IPS-18a (cell line): Measurements from ENCODE around the gene BARX1.

Source experiments
- H3K27ac ChIP-seq: one replicate; pipeline ENCODE4 v1.5.1; 2013; ENCODE audit warnings: low read length
- H3K27me3 ChIP-seq: one replicate; pipeline ENCODE4 v1.6.1; 2013; ENCODE audit warnings: mild to moderate bottlenecking, low read length; ENCODE audit not compliant: control insufficient read depth, insufficient read depth
- H3K36me3 ChIP-seq: one replicate; pipeline ENCODE4 v1.6.1; 2013; ENCODE audit warnings: low read depth, low read length; ENCODE audit not compliant: control insufficient read depth
- H3K4me1 ChIP-seq: one replicate; pipeline ENCODE4 v1.6.1; 2013; ENCODE audit warnings: low read depth, low read length; ENCODE audit not compliant: control insufficient read depth
- H3K4me3 ChIP-seq: one replicate; pipeline ENCODE4 v1.5.1; 2013; ENCODE audit warnings: low read length
- H3K9ac ChIP-seq: one replicate; pipeline ENCODE4 v1.6.1; 2013; ENCODE audit warnings: mild to moderate bottlenecking, low read length, moderate library complexity
- H3K9me3 ChIP-seq: one replicate; pipeline ENCODE4 v1.6.1; 2013; ENCODE audit warnings: low read depth, low read length; ENCODE audit not compliant: control insufficient read depth

BARX1 gene, protein sequence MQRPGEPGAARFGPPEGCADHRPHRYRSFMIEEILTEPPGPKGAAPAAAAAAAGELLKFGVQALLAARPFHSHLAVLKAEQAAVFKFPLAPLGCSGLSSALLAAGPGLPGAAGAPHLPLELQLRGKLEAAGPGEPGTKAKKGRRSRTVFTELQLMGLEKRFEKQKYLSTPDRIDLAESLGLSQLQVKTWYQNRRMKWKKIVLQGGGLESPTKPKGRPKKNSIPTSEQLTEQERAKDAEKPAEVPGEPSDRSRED

DNA sequence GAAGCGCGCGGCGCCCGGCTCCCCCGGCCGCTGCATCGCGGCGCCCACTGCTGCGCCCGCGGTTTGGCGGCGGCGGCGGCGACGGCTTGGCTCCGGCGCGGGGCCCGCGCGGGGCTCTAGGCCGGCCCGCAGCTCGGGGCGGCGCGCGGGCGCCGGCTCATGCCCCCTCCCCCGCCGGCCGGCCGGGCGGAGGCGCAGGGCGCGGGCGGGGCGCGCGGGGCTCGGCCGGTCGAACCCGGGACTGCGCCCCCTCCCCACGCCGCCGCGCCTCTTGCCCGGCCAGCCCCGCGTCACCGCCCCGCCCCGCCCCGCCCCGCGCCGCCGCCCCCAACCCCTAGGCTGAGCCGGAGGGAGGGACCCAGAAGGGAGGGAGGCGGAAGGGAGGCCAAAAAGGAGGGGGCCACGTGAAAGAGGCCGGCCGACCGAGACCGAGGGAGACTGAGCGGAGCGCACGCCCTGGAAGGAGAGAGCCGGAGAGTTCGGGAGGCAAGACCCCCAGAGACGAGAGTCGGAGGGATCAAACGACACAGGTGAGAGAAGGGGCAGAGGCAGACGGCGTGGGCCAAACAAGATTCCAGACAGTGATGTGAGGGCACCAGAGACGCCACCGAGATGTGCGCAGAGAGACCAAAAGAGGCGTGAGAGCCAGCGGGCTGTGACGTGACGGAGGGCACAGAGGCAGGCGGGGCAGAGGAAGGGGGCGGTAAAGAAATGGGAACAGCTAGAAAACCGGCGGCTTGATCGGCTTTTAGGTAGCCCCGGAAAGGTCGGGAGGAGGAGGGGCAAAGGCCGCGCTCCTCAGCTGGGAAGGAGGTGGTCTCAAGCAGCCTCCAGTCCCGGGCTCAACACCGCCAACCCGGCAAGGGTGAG lies at the start of gene BARX1:
Gene BARX1 (minus strand): TSS at position 245 of the 870 bp plus-strand sequence. CDS start 209 bp downstream, at position 36.
- peak within 1 kb of the TSS; percentile 64 for H3K4me3 ChIP-seq
- H3K4me1 ChIP-seq: peaks cover 31% of the 10 kb centered on the region
- no peak within 1 kb of the TSS for H3K9ac ChIP-seq
- no peaks in the 10 kb centered on the region for H3K36me3 ChIP-seq
- H3K27me3 ChIP-seq: peaks cover 97% of the 10 kb centered on the region
- no peak within 1 kb of the TSS for H3K27ac ChIP-seq
- no peaks in the 10 kb centered on the region for H3K9me3 ChIP-seq

GRCh38 chr9:94002316-94003140 lies 47.4 kb upstream of the BARX1 start:
- Histone ChIP-seq H3K9me3 (no peaks in the 10 kb centered on the region), H3K9ac (no peak overlapping the region), H3K27me3 (no peaks in the 10 kb centered on the region), H3K27ac (no peak overlapping the region), H3K36me3 (no peaks in the 10 kb centered on the region), H3K4me3 (no peak overlapping the region), H3K4me1 (no peaks in the 10 kb centered on the region)

DNA sequence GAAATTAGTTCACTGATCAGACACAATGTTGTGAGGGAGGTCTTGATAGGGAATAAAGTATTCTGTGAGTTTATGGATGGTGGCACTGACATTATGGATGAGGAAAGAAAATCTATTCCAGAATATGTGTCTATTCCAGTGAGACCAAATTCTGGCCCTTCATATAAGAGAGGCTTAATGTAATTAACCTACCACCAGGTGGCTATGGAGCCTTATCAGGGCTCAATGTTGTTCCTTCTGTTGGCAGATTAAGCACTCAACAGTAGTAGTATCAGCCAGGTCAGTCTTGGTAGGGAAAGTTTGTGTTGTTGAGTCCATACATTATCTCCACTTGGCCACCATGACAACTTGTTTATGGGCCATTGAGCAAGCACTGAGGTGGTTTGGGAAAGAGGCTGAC lies 41.7 kb upstream of the BARX1 start:
- Histone ChIP-seq H3K4me3 (no peak overlapping the region), H3K4me1 (no peaks in the 10 kb centered on the region), H3K27me3 (no peaks in the 10 kb centered on the region), H3K27ac (no peak overlapping the region), H3K9me3 (no peaks in the 10 kb centered on the region), H3K9ac (no peak overlapping the region), H3K36me3 (no peaks in the 10 kb centered on the region)

DNA sequence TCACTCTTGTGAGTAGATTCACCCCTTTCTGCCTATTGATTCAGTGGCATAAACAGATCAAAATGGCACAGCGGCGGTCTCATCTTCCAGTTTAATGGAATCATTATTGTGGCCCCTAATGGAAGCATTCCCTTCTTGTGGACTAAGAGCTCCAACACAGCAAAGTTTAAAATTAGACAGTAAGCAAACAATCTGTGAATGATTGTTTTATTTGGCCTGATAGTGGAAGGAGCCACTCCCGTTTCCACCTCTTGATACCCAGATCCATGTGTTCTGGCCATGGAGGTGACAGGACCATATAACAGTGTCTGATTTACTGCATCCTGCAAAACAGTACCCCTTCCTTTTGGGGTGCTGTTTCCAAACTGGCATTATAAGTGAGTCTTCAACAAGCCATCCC lies 41.2 kb upstream of the BARX1 start:
- no peaks in the 10 kb centered on the region for H3K36me3 ChIP-seq
- H3K9me3 ChIP-seq: no peaks in the 10 kb centered on the region
- H3K4me1 ChIP-seq: no peaks in the 10 kb centered on the region
- H3K4me3 ChIP-seq: no peak overlapping the region
- H3K27me3 ChIP-seq: no peaks in the 10 kb centered on the region
- no peak overlapping the region for H3K9ac ChIP-seq
- H3K27ac ChIP-seq: no peak overlapping the region

- Histone ChIP-seq H3K4me3 (no peak overlapping the region), H3K27ac (no peak overlapping the region), H3K9me3 (no peaks in the 10 kb centered on the region), H3K27me3 (no peaks in the 10 kb centered on the region), H3K9ac (no peak overlapping the region), H3K4me1 (no peaks in the 10 kb centered on the region), H3K36me3 (no peaks in the 10 kb centered on the region)
Observed at GRCh38 chr9:93994545-93994944, 39.4 kb upstream of the BARX1 start.

GRCh38 chr9:93994132-93994531 lies 39.0 kb upstream of the BARX1 start:
- H3K36me3 ChIP-seq: no peaks in the 10 kb centered on the region
- no peak overlapping the region for H3K27ac ChIP-seq
- H3K4me1 ChIP-seq: no peaks in the 10 kb centered on the region
- H3K4me3 ChIP-seq: no peak overlapping the region
- H3K9me3 ChIP-seq: no peaks in the 10 kb centered on the region
- H3K9ac ChIP-seq: no peak overlapping the region
- no peaks in the 10 kb centered on the region for H3K27me3 ChIP-seq

DNA sequence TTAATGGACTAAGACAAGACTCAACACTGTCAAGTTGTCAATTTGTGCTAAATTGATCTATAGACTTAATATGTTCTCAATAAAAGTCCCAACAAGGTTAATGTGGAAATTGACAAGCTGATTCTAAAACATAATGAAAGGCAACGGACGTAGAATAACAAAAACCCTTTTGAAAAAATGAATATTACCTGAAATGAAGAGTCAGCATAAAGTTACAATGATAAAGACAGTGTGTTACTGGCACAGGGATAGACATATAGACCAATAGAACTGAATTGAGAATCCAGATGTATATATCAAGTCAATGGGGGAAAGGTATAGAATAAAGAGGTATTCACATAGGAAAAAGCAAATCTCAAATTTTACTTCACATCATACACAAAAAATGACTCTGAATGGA lies 37.7 kb upstream of the BARX1 start:
- H3K36me3 ChIP-seq: no peaks in the 10 kb centered on the region
- no peak overlapping the region for H3K4me3 ChIP-seq
- no peaks in the 10 kb centered on the region for H3K27me3 ChIP-seq
- H3K9me3 ChIP-seq: no peaks in the 10 kb centered on the region
- no peak overlapping the region for H3K27ac ChIP-seq
- H3K4me1 ChIP-seq: no peaks in the 10 kb centered on the region
- no peak overlapping the region for H3K9ac ChIP-seq

DNA sequence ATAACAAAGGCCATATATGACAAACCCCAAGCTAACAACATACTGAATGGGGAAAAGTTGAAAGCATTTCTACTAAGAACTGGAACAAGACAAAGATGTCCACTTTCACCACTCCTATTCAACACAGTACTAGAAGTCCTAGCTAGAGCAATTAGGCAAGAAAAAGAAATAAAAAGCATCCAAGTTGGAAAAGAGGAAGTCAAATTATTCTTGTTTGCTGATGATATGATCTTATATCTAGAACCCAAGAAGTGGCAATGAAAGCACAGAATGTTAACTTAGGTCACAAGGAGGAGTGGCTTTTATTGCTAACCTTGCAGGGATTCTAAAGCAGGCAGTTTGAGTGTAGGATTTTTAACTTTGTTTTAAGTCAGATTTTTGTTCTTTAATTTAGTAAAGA lies 35.3 kb upstream of the BARX1 start:
- Histone ChIP-seq H3K27ac (no peak overlapping the region), H3K9me3 (no peaks in the 10 kb centered on the region), H3K4me3 (no peak overlapping the region), H3K9ac (no peak overlapping the region), H3K27me3 (no peaks in the 10 kb centered on the region), H3K36me3 (no peaks in the 10 kb centered on the region), H3K4me1 (peaks cover under 1% of the 10 kb centered on the region)

- Histone ChIP-seq H3K4me3 (no peak overlapping the region), H3K27ac (no peak overlapping the region), H3K36me3 (no peaks in the 10 kb centered on the region), H3K4me1 (peaks cover 6% of the 10 kb centered on the region), H3K9me3 (no peaks in the 10 kb centered on the region), H3K27me3 (no peaks in the 10 kb centered on the region), H3K9ac (no peak overlapping the region)
Observed at GRCh38 chr9:93988056-93988455, 32.9 kb upstream of the BARX1 start.

- H3K27me3 ChIP-seq: no peaks in the 10 kb centered on the region
- H3K9me3 ChIP-seq: no peaks in the 10 kb centered on the region
- H3K27ac ChIP-seq: no peak overlapping the region
- H3K4me1 ChIP-seq: peaks cover 6% of the 10 kb centered on the region
- no peak overlapping the region for H3K4me3 ChIP-seq
- no peaks in the 10 kb centered on the region for H3K36me3 ChIP-seq
- no peak overlapping the region for H3K9ac ChIP-seq
Observed at GRCh38 chr9:93984860-93985259, 29.7 kb upstream of the BARX1 start.

DNA sequence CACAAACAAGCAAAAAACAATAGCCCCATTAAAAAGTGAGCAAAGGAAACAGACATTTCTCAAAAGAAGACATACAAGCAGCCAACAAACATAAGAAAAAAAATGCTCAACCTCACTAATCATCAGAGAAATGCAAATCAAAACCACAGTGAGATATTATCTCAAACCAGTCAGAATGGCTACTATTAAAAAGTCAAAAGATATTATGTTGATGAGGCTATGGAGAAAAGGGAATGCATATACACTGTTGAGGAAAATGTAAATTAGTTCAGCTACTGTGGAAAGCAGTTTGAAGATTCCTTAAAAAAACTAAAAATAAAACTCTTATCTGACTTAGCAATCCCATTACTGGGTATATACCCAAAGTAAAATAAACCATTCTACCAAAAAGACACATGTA lies 28.7 kb upstream of the BARX1 start:
- H3K4me1 ChIP-seq: peaks cover 6% of the 10 kb centered on the region
- H3K27me3 ChIP-seq: no peaks in the 10 kb centered on the region
- H3K9ac ChIP-seq: no peak overlapping the region
- no peak overlapping the region for H3K4me3 ChIP-seq
- H3K36me3 ChIP-seq: no peaks in the 10 kb centered on the region
- H3K27ac ChIP-seq: no peak overlapping the region
- H3K9me3 ChIP-seq: no peaks in the 10 kb centered on the region
